NCI-H82 treated with DMSO at 0.1 percent for 48 hours (cell line): Measurements from ENCODE around the gene EVPLL.
"Not testable (repeated sequence)": the region's sequence is repeated elsewhere in the genome, so short reads cannot be mapped to it uniquely, and the experiment has no call there.

Experiments used
- DNase-seq: peaks from one replicate; lab custom pipeline; 2025; ENCODE audit not compliant: unreplicated experiment; lab: John Stamatoyannopoulos, UW

EVPLL gene

GRCh38 chr17:18378614-18379013, 1.0 kb downstream of the EVPLL start:
- not testable (repeated sequence) for DNase-seq

GRCh38 chr17:18379246-18380146, 1.9 kb downstream of the EVPLL start:
- no peak for DNase-seq

GRCh38 chr17:18380471-18381157, 3.0 kb downstream of the EVPLL start:
- no peak for DNase-seq

- no peak for DNase-seq
These were observed 3.8 kb downstream of the EVPLL start for GRCh38 chr17:18381158-18381952.

GRCh38 chr17:18381953-18382245, 4.3 kb downstream of the EVPLL start:
- no peak for DNase-seq

- no peak for DNase-seq
These were observed 5.0 kb downstream of the EVPLL start for GRCh38 chr17:18382441-18383078.

GRCh38 chr17:18383079-18383481, 5.5 kb downstream of the EVPLL start:
- not testable (repeated sequence) for DNase-seq

- not testable (repeated sequence) for DNase-seq
These were observed 6.7 kb downstream of the EVPLL start for GRCh38 chr17:18384271-18384670.

GRCh38 chr17:18387583-18387982, 10.0 kb downstream of the EVPLL start:
- not testable (repeated sequence) for DNase-seq

- DNase-seq, result not testable (repeated sequence)
These were observed 10.7 kb downstream of the EVPLL start for GRCh38 chr17:18388266-18388665.

- not testable (repeated sequence) for DNase-seq
These were observed 11.2 kb downstream of the EVPLL start for GRCh38 chr17:18388728-18389127.

- DNase-seq, result not testable (repeated sequence)
These were observed 24.5 kb downstream of the EVPLL start for GRCh38 chr17:18401872-18402590.

- DNase-seq, result not testable (repeated sequence)
These were observed 25.6 kb downstream of the EVPLL start for GRCh38 chr17:18403166-18403565.

GRCh38 chr17:18403604-18404003, 26.0 kb downstream of the EVPLL start:
- DNase-seq, result not testable (repeated sequence)

- not testable (repeated sequence) for DNase-seq
These were observed 31.3 kb downstream of the EVPLL start for GRCh38 chr17:18408906-18409305.

- DNase-seq, result not testable (repeated sequence)
These were observed 31.7 kb downstream of the EVPLL start for GRCh38 chr17:18409321-18409720.

- DNase-seq, result peak; percentile 24
These were observed 33.2 kb downstream of the EVPLL start for GRCh38 chr17:18410736-18411135.

GRCh38 chr17:18411377-18411864, 33.8 kb downstream of the EVPLL start:
- DNase-seq, result peak; percentile 29

- not testable (repeated sequence) for DNase-seq
These were observed 34.5 kb downstream of the EVPLL start for GRCh38 chr17:18412001-18412538.

- DNase-seq, result not testable (repeated sequence)
These were observed 43.9 kb downstream of the EVPLL start for GRCh38 chr17:18421521-18421920.
